ENCODE results near the gene OR4K5. TPM values are rescaled to one million over a fixed set of nuclear protein-coding genes. Genes with fewer than 3 reads are reported as not detected.

Gene OR4K5
- total RNA-seq, result not detected in 2 replicates

- no peak for DNase-seq (ENCODE audit: low read depth)
- TF ChIP-seq, protein P1, sequence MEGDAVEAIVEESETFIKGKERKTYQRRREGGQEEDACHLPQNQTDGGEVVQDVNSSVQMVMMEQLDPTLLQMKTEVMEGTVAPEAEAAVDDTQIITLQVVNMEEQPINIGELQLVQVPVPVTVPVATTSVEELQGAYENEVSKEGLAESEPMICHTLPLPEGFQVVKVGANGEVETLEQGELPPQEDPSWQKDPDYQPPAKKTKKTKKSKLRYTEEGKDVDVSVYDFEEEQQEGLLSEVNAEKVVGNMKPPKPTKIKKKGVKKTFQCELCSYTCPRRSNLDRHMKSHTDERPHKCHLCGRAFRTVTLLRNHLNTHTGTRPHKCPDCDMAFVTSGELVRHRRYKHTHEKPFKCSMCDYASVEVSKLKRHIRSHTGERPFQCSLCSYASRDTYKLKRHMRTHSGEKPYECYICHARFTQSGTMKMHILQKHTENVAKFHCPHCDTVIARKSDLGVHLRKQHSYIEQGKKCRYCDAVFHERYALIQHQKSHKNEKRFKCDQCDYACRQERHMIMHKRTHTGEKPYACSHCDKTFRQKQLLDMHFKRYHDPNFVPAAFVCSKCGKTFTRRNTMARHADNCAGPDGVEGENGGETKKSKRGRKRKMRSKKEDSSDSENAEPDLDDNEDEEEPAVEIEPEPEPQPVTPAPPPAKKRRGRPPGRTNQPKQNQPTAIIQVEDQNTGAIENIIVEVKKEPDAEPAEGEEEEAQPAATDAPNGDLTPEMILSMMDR (IDR thresholded peaks at IDR 0.05; ENCODE audit: insufficient read depth, low read length, poor library complexity, severe bottlenecking), result no peak
- H3K27me3 ChIP-seq (ENCODE audit: control insufficient read depth, insufficient read depth, low read length), result no peaks in the 10 kb centered on the region
- no peaks in the 10 kb centered on the region for H3K36me3 ChIP-seq (ENCODE audit: control insufficient read depth, insufficient read depth, low read length)
- H3K4me3 ChIP-seq (ENCODE audit: low read depth, low read length), result no peak within 1 kb of the TSS
These were observed at the start of gene OR4K5 for GRCh38 chr14:19920021-19920657. Gene OR4K5, plus strand, starts transcription at chr14:19920607. Its CDS starts 0 bp downstream, at chr14:19920607.

DNA sequence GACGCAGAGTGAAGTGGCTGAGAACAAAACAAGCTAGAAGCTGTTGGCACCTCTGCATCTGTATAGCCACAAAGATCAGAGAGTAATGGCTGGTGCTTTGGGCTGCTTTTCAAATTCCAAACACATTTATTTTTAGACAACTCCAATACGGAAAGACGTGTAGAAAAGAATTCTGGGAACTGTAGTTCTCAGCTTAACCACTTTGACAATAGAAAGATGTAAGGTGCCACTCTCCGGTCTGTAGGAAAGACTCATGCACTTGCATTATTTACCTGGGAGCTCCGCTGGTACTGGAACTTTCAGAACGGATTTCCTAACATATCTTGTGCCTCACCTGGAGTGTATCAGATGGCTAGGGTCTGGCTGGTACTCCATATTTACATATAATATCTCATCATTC lies 47.2 kb upstream of the OR4K5 start:
- Histone ChIP-seq H3K36me3 (ENCODE audit: control insufficient read depth, insufficient read depth, low read length) (no peaks in the 10 kb centered on the region), H3K4me3 (ENCODE audit: low read depth, low read length) (no peak overlapping the region), H3K27me3 (ENCODE audit: control insufficient read depth, insufficient read depth, low read length) (no peaks in the 10 kb centered on the region)
- TF ChIP-seq, protein P1 (IDR thresholded peaks at IDR 0.05; ENCODE audit: insufficient read depth, low read length, poor library complexity, severe bottlenecking), result no peak
- DNase-seq (ENCODE audit: low read depth), result no peak

GRCh38 chr14:19874842-19875241 lies 45.6 kb upstream of the OR4K5 start, which contains the start of gene OR4K2:
Gene OR4K2, plus strand, starts transcription at chr14:19875142. Its CDS starts 1,126 bp downstream, at chr14:19876268.
- no peaks in the 10 kb centered on the region for H3K36me3 ChIP-seq (ENCODE audit: control insufficient read depth, insufficient read depth, low read length)
- no peaks in the 10 kb centered on the region for H3K27me3 ChIP-seq (ENCODE audit: control insufficient read depth, insufficient read depth, low read length)
- DNase-seq (ENCODE audit: low read depth), result no peak
- TF ChIP-seq, protein P1 (IDR thresholded peaks at IDR 0.05; ENCODE audit: insufficient read depth, low read length, poor library complexity, severe bottlenecking), result no peak
- no peak within 1 kb of the TSS for H3K4me3 ChIP-seq (ENCODE audit: low read depth, low read length)

GRCh38 chr14:19878029-19878642 lies 42.3 kb upstream of the OR4K5 start:
- Histone ChIP-seq H3K4me3 (ENCODE audit: low read depth, low read length) (no peak overlapping the region), H3K36me3 (ENCODE audit: control insufficient read depth, insufficient read depth, low read length) (no peaks in the 10 kb centered on the region), H3K27me3 (ENCODE audit: control insufficient read depth, insufficient read depth, low read length) (no peaks in the 10 kb centered on the region)
- TF ChIP-seq, protein P1 (IDR thresholded peaks at IDR 0.05; ENCODE audit: insufficient read depth, low read length, poor library complexity, severe bottlenecking), result no peak
- DNase-seq (ENCODE audit: low read depth), result no peak

- Histone ChIP-seq H3K36me3 (ENCODE audit: control insufficient read depth, insufficient read depth, low read length) (no peaks in the 10 kb centered on the region), H3K27me3 (ENCODE audit: control insufficient read depth, insufficient read depth, low read length) (no peaks in the 10 kb centered on the region), H3K4me3 (ENCODE audit: low read depth, low read length) (no peak overlapping the region)
- DNase-seq (ENCODE audit: low read depth), result no peak
- TF ChIP-seq, protein P1 (IDR thresholded peaks at IDR 0.05; ENCODE audit: insufficient read depth, low read length, poor library complexity, severe bottlenecking), result no peak
These were observed 25.1 kb upstream of the OR4K5 start for GRCh38 chr14:19895282-19895681.

All from kidney epithelial cell (primary cell).